NCI-H2227 treated with DMSO at 0.1 percent for 48 hours (cell line): Measurements from ENCODE around the gene PAMR1.

Source experiments
- DNase-seq: peaks from one replicate; lab custom pipeline; 2025; lab: John Stamatoyannopoulos, UW

Gene PAMR1

GRCh38 chr11:35494957-35495490 lies 30.4 kb downstream of the PAMR1 start:
- DNase-seq: no peak

GRCh38 chr11:35491231-35491871 lies 34.1 kb downstream of the PAMR1 start:
- no peak for DNase-seq

GRCh38 chr11:35488117-35488516 lies 37.3 kb downstream of the PAMR1 start:
- DNase-seq: no peak

- DNase-seq: no peak
Measured at GRCh38 chr11:35487532-35488078, 37.8 kb downstream of the PAMR1 start.

GRCh38 chr11:35486934-35487333 lies 38.5 kb downstream of the PAMR1 start:
- DNase-seq: no peak

- DNase-seq: no peak
Measured at GRCh38 chr11:35486446-35486845, 39.0 kb downstream of the PAMR1 start.

- DNase-seq: peak; percentile 91
Measured at GRCh38 chr11:35485656-35486322, 39.6 kb downstream of the PAMR1 start.

GRCh38 chr11:35484435-35484834 lies 41.0 kb downstream of the PAMR1 start:
- no peak for DNase-seq

- no peak for DNase-seq
Measured at GRCh38 chr11:35483131-35483820, 42.1 kb downstream of the PAMR1 start.

GRCh38 chr11:35479731-35480130 lies 45.7 kb downstream of the PAMR1 start:
- peak; percentile 41 for DNase-seq

- DNase-seq: no peak
Measured at GRCh38 chr11:35478471-35479091, 46.8 kb downstream of the PAMR1 start.

GRCh38 chr11:35477901-35478300 lies 47.5 kb downstream of the PAMR1 start:
- no peak for DNase-seq

- no peak for DNase-seq
Measured at GRCh38 chr11:35474688-35475087, 50.7 kb downstream of the PAMR1 start.

- DNase-seq: no peak
Measured at GRCh38 chr11:35473795-35474374, 51.5 kb downstream of the PAMR1 start.

GRCh38 chr11:35470616-35471015 lies 54.8 kb downstream of the PAMR1 start:
- no peak for DNase-seq

- no peak for DNase-seq
Measured at GRCh38 chr11:35466058-35466457, 59.4 kb downstream of the PAMR1 start.

- peak; percentile 55 for DNase-seq
Measured at GRCh38 chr11:35464308-35464707, 61.1 kb downstream of the PAMR1 start.

GRCh38 chr11:35463331-35463751 lies 62.1 kb downstream of the PAMR1 start:
- DNase-seq: no peak

GRCh38 chr11:35461917-35462538 lies 63.4 kb downstream of the PAMR1 start:
- no peak for DNase-seq

- no peak for DNase-seq
Measured at GRCh38 chr11:35459489-35459888, 65.9 kb downstream of the PAMR1 start.

- DNase-seq: no peak
Measured at GRCh38 chr11:35458846-35459245, 66.6 kb downstream of the PAMR1 start.
